ENCODE results near the gene IER2.

GRCh38 chr19:13120817-13121216, 29.4 kb upstream of the IER2 start:
- TF ChIP-seq EZH2phosphoT487 (IDR thresholded peaks at IDR 0.05; ENCODE audit: low read depth, severe bottlenecking, unreplicated experiment), result no peak
- no peak for TF ChIP-seq CTCF (IDR thresholded peaks at IDR 0.05; ENCODE audit: poor library complexity)
- no peak for TF ChIP-seq EZH2 (IDR thresholded peaks at IDR 0.05; ENCODE audit: borderline replicate concordance)
